Measurements from ENCODE around the gene DDX3X. TPM values are rescaled to one million over a fixed set of nuclear protein-coding genes. Genes with fewer than 3 reads are reported as not detected.

DDX3X gene
- total and polyA plus RNA-seq, 2 of the 13 experiments (the other 11 are each of a cell fraction or from before 2014, with no cell fraction given) = 53.5 to 239 TPM

GRCh38 chrX:41313419-41313818, 20.5 kb upstream of the DDX3X start (continued):
- no peak for TF ChIP-seq KIAA2018 (CRISPR knock-in tag; IDR thresholded peaks at IDR 0.05; ENCODE audit: borderline replicate concordance)
- no peak for TF ChIP-seq MEF2D (CRISPR knock-in tag; IDR thresholded peaks at IDR 0.05)
- TF ChIP-seq ZNF556 (CRISPR knock-in tag; IDR thresholded peaks at IDR 0.05; ENCODE audit: borderline replicate concordance) = no peak
- no peak for TF ChIP-seq HDAC1 (CRISPR knock-in tag; IDR thresholded peaks at IDR 0.05)
- no peak for TF ChIP-seq AKAP8 (CRISPR knock-in tag; IDR thresholded peaks at IDR 0.05)
- no peak for TF ChIP-seq ATRX (CRISPR knock-in tag; IDR thresholded peaks at IDR 0.05; ENCODE audit: borderline replicate concordance)
- no peak for TF ChIP-seq ZNF414 (CRISPR knock-in tag; IDR thresholded peaks at IDR 0.05)
- TF ChIP-seq POLR2A (IDR thresholded peaks at IDR 0.05; ENCODE audit: insufficient read depth in 1 of 2, low read depth in 2 of 2, low read length in 2 of 2) = no peak
- TF ChIP-seq ZNF549 (CRISPR knock-in tag; IDR thresholded peaks at IDR 0.05) = no peak
- TF ChIP-seq PAX8 (CRISPR knock-in tag; IDR thresholded peaks at IDR 0.05; ENCODE audit: borderline replicate concordance) = no peak

Measured in HepG2 (cell line).